GM18868 (cell line): ENCODE data around the gene RBM19.
"Not testable (repeated sequence)": the region's sequence is repeated elsewhere in the genome, so short reads cannot be mapped to it uniquely, and the experiment has no call there.

Experiments
- ATAC-seq: cut with Tn5 transposase; IDR thresholded peaks from one replicate; pipeline ENCODE4 v1.9.1; 2021; ENCODE audit warnings: mild to moderate bottlenecking, moderate library complexity; ENCODE audit not compliant: unreplicated experiment

Gene RBM19

GRCh38 chr12:113815031-113815430, 151.1 kb downstream of the RBM19 start:
- ATAC-seq = no peak

DNA sequence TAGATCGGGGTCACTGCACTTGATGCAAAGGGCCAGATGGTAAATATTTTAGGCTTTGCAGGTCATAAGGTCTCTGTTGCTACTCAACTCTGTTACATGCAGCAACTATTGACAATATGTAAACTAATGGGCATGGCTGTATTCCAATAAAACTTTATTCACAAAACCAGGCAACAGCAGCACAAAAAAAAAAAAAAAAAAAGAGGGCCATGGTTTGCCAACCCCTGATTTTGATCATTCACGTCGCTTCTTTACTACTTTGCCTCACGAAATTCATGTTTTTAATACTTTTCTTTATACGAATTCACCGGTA, 152.9 kb downstream of the RBM19 start:
- no peak for ATAC-seq

GRCh38 chr12:113812411-113813228, 153.5 kb downstream of the RBM19 start:
- no peak for ATAC-seq

DNA sequence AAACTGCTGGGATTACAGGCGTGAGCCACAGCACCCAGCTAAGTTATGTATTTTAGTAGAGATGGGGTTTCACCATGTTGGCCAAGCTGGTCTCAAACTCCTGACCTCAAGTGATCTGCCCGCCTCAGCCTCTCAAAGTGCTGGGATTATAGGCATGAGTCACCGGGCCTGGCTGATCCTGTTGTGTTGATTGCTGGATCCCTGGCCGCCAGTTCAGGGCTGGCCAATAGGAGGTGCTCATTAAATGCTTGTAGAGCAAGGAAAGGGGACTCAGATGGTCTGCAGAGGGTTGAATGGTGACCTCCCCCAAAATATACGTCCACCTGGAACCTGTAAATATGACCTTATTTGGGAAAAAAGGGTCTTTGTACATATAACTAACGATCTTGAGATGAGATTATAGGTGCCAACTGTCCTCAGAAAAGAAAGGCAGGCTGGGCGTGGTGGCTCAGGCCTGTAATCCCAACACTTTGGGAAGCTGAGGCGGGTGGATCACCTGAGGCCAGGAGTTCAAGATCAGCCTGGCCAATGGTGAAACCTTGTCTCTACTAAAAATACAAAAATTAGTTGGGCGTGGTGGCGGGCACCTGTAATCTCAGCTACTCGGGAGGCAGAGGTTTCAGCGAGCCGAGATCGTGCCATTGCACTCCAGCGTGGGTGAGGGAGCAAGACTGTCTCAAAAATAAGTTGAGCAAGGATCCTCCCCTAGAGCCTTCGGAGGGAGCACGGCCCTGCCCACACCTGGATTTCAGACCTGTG, 156.5 kb downstream of the RBM19 start:
- ATAC-seq = not testable (repeated sequence)

- ATAC-seq = no peak
Observed at GRCh38 chr12:113808095-113808951, 157.8 kb downstream of the RBM19 start.

- ATAC-seq = no peak
Observed at GRCh38 chr12:113805673-113806072, 160.5 kb downstream of the RBM19 start.

- ATAC-seq = no peak
Observed at GRCh38 chr12:113804961-113805600, 161.0 kb downstream of the RBM19 start.

DNA sequence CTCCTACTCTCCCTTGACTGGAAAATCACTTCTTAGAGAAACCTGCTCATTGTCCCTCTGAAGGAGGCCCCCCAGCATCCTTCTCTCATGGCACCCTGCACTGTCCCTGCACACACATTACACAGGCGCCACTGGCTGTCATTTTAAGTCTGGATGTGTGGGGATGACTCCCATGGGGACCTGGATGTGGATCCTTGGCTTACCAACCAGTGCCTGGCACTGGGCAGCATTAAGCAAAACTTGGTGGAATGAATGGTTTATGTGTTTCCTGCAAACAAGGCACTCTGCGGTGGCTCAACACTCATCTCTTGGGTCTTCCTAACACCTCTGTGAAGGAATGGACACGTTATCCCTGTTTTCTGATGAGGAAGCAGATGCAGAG, 162.4 kb downstream of the RBM19 start:
- no peak for ATAC-seq

DNA sequence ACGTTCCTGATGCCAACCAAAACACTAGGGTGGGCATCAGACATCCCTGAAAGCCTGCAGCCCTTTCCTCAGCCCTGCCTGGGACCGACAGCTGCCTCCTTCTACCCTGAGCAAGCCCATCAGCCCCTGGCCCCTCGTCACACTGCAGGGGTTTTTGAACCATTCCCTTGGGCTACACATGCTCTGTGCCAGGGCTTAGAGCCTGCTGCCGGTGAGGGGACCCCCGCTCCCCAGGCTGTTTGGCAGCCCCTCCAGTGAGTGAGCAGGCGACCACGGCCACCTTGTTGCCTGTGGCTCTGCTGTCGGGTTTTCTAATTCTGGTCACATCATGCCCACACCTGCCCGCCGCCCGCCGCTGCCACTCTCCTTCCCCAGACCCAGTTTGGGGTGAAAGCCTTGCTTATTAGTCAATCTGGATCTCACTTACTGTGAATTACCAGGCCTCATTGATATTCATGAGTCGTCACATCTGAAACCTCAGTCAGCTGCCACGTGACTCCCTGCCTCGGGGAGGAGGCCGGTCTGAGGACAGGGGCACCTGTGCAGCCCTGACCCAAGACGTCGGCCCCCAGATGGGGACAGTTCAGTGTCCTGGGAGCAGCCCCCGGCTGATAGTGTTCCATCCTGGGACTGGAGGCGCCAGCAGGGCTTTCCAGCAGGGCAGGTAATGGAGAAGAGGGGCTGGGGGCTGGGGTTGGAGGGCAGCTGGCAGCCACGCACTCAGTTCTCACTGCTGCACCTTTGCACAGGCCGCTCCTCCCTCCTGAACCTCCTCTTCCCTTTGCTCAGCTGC, 163.0 kb downstream of the RBM19 start:
- ATAC-seq = no peak

DNA sequence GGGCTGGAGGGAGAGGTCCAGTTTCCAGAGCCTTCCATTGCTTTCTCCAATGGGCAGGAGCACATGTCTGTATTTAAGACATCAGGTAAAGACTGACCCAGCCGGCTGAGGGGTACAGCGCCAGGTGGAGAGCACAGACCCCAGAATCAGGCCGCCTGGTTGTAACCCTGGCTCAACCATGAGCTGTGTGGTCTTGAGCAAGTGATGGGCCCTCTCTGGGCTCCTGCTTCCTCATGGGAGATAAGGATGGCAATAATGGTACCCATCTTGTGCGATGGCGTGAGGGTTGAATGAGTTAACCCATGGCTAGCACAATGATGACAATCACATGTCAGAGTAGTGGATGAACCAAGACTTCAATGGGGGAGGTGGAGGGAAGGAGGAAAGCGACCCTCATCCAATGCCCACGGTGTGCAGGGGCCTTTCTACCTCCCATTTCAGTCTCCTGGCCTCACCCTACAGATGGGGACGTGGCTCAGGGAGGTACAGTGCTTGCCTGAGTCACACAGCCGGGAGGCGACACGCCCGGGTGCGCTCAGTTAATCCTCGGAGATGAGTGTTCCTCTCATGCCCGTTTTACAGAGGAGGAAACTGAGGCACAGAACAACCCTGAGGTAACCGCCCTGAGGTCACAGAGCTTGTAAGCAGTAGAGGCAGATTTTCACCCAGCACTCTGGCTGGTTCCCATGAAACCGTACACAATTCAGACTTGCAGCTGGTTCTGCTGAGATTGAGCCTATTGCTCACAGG, 163.9 kb downstream of the RBM19 start:
- ATAC-seq = no peak

DNA sequence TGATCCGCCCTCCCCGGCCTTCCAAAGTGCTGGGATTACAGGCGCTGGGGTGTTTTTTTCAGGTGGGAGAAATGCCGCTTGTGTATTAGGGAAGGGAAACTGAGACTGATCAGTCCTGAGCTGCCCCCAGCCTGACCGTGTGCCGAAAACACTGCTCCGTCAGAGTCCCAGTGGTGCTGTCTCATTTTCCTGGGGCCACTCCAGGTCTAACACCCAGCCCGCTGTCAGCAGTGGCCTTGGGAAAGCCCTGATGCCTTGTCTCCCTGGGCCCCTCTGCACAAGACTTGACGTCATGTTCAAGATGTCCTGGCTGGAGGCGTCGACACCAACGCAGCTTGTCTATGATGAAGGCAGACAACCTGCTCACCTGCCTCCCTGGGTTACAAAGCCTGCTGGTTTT, 165.9 kb downstream of the RBM19 start:
- ATAC-seq = no peak

- ATAC-seq = no peak
Observed at GRCh38 chr12:113798552-113798951, 167.6 kb downstream of the RBM19 start.

DNA sequence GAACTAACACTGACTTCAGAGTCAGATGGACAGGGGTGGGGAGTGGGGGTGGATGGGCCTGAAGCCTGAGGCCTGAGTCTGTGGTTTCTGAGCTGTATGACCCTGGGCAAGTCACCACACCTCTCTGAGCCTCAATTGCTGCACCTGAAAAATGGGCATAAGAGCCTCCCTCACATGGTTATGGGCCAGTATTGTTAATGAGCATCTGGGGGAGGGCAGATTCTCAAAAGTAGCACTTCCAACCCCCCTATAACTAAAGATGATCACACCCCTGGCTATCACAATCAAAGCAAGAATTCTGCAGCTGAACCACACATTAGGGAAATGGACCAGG, 168.6 kb downstream of the RBM19 start:
- ATAC-seq = no peak

DNA sequence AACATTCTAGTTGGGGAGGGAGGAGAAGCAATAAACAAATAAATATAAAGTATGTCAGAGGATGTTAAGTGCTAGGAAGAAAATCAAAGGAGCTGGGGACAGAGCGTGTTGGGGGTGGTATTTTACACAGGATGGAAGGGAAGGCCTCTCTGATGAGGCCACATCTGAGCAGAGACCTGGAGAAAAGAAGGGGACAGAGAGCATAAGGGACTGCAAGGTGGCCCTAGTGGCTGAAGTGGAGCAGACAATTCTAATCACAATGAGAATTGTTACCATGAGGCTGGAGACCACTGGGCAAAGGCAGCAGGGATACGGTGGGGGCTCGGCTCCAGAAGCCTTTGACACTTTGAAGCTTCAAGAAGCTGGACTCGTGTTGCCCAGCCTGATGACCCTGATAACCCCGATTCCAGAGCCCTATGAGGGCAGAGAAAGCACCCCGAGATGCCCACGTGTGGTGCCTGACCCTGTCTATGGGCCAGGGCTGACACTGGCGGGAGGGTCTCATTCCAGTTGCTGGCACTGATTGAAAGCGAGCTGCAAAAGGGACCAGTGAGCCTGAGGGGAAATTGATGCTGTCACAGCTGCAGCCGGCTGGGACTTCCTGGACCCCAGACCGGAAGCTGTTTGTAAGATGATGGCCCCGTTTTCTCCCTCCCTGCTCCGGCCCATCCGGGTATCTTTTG, 169.1 kb downstream of the RBM19 start:
- no peak for ATAC-seq

DNA sequence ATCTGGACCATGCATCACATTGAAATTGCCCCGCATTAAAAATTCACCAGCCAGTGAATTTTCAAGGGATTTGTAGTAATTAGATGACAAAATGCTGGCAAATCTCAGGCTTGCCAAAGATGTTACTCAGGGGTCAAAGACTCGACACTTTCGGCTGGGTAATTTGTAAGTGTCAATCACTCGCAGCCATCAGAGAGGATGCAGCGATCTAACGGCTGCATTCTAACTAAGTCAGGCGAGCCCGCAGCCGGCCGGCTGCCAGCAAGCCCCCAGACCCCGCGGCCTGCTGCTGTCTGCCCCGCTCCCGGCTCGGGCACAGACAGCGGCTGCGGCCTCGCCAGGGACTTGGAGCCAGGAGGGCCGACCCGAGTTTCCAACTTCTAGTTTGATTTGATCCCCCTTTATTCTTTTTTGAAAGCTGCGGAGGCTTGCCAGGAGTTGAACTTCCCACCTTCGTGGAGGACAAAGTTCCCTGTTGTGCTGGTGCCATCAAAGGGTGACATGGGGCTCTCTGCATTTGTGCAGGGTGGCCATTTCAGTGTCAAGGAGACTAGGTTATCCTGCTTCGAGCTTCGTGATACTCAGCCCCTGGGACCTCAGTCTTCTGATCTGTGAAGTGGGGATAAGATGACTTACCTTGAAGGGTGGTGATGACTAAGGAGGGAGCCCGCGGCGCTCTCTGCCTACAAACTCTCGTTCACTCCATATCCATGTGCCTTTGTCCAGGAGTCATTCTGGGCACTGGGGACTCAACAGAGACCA, 169.9 kb downstream of the RBM19 start:
- ATAC-seq = no peak

DNA sequence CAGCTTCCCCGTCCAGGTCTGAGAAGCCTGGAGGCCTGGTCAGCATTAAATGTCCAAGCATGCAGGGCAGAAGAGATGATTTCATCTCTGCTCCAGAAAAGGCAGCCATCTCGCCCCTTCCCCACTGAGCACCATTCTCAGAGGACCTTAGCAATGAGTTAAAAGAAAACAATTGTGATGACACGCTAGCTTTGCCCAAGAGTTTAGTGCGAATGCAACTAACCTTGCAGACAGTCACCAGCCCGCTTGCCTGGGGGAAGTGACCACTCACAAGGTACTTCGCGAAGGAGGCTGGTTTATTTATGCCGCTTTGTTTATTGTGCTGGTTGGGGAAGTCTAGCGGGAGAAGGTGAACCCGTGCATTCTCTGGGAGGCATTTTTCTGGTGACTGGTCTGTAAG, 170.7 kb downstream of the RBM19 start:
- no peak for ATAC-seq

GRCh38 chr12:113794774-113795173, 171.4 kb downstream of the RBM19 start:
- ATAC-seq = no peak

DNA sequence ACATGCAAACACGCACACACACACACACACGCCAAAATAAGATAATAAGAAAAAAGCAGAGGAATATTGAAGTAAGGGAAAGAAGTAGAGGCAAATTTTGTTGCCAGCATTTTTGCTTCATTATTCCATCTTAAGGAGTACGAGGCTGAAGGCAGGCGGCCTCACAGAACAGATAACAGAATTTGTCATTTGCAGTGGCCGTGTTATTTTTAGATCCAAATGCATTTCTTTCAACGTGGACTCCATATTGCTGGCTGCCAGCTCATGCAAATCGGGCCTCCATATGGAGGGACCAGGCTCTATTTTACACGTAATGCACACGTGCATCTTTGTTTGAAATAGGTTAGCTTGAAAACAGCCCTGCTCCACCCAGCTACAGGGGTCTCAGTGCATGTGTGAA, 172.9 kb downstream of the RBM19 start:
- no peak for ATAC-seq
